ENCODE measurements around the gene POR.

POR gene

DNA sequence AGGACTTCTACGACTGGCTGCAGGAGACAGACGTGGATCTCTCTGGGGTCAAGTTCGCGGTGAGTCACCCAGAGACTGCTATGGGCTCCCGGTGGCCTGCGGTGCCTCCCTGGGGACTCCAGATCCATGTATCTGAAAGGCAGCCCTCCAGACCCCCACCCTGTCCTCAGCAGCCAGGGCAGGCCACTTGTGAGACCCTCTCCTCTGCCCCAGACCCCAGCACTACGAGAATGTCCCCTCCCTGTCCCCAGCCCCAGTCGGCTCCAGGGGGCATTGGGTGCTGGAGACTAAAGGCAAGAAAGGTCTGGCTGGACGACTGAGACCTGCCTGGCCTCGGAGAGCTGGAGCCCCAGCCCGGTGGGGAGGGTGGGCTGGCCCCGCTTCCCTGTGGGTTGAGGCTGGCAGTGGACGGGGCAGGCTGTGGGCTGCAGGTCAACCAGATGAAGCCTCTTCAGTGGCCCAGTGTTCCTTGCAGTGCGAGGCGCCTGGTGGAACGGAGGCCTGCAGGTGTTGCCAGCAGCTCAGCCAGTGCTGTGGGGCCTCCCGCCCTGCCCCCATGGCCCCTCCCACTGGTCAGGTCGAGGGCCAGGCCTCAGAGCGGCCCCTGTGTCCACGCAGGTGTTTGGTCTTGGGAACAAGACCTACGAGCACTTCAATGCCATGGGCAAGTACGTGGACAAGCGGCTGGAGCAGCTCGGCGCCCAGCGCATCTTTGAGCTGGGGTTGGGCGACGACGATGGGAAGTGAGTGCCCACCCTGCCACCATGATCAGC is 65.7 kb downstream of the POR start:
- DNase-seq, result no peak

DNA sequence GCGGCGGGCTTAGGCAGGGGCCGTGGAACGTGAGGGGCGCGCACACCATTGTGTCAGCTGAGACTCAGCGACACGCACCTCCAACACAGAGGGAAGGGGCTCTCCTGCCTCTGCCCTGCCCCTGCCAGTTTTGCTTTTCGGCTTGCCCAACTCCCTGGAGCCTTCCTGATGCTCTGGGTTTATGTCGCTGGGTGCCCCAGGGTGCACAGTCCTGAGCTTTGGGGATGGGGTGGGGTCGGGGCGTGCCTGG is 66.2 kb downstream of the POR start:
- DNase-seq, result no peak

DNA sequence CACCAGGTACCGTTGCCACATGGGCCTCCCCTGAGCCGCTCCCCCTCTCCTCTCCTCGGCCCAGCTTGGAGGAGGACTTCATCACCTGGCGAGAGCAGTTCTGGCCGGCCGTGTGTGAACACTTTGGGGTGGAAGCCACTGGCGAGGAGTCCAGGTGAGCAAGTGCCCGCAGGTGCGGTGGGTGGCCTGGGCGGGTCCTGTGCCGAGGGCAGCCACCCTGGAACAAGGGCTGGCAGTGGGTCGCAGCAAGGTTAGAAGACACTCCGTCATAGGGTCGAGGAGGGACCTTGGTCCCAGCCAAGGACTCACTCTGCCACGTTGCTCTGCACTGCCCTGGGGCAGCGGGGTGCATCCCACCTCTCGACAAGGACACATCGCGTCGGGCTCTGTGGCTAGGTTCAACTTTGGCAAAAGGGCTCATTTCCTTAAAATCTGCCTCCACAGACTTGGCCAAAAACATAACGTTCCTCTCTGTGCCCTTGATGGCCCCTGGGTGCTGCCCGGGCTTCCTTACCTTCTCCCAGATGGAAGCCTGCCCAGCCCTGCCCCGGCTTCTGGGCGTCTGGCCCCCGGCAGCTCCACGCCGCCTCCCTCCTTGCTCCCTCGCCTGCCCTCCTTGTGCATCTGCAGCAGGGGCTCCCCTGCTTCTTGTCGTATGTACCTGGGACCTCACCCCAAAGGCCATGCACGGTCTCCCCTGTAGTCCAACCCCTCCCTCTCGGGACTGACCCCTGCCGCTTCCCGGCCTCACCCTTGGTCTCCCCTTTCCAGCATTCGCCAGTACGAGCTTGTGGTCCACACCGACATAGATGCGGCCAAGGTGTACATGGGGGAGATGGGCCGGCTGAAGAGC is 66.7 kb downstream of the POR start:
- DNase-seq, result no peak

DNA sequence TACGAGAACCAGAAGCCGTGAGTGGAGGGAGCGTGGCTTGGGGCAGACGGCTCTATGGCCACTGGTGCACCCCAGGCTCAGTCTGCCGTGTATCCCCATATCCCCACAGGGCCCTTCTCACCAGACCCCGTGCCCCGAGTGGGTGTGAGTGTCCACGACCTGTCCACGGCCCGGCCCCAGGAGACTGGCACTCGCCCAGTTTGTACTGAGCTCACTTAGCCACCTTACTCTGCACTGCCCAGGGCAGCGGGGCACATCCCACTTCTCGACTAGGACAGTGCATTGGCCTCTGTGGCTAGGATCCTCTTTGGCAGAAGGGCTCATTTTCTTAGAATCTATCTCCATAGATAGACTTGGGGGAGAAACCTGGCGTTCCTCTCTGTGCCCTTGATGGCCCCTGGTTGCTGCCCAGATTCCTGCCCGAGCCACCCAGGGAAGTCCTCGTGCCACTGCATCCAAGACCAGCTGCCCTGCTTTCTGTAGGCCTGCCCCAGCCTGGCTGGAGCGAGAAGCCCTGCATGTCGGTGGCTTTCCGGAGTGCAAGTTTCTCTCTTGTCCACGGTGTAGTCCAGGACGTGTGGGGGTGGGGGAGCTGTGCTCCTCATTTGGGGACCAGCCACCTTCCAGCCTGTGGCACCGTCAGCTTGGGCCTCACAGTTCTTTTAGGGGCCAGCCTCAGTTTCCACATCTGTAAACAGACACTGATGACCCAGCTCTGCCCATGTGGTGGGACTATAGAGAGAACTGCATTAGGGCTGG is 67.5 kb downstream of the POR start:
- DNase-seq, result no peak

DNA sequence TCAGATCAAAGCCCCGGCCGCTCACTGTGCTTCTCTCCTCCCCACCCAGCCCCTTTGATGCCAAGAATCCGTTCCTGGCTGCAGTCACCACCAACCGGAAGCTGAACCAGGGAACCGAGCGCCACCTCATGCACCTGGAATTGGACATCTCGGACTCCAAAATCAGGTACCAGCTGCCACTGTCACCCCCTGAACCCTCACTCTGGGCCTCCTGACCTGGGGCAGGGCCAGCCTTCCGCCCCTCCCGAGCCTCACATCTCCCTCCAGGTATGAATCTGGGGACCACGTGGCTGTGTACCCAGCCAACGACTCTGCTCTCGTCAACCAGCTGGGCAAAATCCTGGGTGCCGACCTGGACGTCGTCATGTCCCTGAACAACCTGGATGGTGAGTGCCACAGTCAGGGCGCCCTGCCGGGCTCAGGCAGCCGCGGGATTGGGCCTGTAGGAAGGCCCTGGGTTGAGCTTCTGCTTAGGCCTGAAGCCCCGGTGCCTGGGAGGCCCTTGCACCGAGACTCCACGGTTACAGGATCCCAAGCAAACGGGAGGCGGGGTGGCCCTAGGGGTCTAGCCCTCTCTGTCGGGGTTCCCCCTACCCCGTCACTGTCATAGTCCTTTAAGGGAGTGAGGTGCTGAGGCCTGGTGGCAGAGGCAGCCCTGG is 68.6 kb downstream of the POR start:
- DNase-seq, result no peak

DNA sequence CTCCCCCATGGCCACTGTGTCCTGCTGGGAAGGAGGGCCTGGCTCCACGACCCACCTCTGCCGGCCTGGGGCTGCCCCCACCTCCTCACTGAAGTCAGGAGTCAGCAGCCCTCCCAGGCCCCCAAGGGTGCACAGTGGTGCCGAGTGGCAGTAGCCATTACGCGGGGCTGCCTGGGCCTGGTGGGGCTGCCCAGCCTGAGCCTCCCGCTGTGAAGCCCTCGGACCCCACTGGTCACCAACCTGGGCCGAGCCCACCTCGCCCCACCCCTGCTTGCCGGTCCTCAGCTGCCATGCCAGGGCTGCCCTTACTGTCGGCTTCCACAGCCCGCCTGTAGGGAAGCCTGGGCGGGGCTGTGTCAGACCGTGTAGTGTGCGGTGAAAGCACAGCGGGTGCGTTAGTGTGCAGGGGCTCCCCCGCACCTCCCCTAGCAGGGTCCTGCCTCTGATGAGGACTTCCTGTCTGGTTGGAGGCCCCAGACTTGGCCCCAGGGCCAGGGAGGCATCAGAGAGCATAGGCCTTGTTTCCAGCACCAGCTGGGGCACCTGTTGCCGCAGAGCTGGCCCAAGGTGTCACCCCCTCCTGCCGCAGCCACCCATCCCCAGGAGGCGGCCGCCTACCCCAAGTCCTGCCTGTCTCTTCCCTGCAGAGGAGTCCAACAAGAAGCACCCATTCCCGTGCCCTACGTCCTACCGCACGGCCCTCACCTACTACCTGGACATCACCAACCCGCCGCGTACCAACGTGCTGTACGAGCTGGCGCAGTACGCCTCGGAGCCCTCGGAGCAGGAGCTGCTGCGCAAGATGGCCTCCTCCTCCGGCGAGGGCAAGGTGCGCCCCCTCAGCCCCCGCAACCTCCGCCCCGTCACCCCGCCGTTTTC is 69.4 kb downstream of the POR start:
- DNase-seq, result no peak

DNA sequence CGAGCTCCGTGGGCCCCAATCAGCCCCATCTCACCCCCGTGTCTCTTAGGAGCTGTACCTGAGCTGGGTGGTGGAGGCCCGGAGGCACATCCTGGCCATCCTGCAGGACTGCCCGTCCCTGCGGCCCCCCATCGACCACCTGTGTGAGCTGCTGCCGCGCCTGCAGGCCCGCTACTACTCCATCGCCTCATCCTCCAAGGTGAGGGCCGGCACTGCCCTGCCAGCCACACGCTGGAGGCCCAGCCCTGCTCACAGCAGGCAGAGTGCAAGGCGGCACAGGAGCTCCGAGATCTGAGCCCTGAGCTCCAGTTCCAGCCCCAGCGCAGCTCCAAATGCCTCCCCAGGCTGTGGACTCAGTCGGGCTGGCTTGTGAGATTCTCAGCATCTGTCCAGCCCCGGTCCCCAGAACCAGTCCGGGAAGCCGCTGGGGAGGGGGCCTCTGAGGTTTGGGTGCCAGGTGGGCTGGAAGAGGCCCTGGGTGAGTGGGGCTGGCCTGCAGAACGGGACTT is 70.1 kb downstream of the POR start:
- DNase-seq, result no peak

DNA sequence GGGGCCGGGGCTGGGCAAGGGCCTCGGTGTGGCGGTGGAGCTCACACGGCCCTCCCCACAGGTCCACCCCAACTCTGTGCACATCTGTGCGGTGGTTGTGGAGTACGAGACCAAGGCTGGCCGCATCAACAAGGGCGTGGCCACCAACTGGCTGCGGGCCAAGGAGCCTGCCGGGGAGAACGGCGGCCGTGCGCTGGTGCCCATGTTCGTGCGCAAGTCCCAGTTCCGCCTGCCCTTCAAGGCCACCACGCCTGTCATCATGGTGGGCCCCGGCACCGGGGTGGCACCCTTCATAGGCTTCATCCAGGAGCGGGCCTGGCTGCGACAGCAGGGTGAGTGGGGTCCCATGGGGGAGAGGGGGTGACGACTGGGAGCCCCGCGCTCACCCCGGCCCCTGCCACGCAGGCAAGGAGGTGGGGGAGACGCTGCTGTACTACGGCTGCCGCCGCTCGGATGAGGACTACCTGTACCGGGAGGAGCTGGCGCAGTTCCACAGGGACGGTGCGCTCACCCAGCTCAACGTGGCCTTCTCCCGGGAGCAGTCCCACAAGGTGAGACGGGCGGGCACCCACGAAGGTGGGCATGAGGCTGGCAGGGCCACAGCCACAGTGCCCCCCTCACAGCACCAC is 70.7 kb downstream of the POR start:
- no peak for DNase-seq

DNA sequence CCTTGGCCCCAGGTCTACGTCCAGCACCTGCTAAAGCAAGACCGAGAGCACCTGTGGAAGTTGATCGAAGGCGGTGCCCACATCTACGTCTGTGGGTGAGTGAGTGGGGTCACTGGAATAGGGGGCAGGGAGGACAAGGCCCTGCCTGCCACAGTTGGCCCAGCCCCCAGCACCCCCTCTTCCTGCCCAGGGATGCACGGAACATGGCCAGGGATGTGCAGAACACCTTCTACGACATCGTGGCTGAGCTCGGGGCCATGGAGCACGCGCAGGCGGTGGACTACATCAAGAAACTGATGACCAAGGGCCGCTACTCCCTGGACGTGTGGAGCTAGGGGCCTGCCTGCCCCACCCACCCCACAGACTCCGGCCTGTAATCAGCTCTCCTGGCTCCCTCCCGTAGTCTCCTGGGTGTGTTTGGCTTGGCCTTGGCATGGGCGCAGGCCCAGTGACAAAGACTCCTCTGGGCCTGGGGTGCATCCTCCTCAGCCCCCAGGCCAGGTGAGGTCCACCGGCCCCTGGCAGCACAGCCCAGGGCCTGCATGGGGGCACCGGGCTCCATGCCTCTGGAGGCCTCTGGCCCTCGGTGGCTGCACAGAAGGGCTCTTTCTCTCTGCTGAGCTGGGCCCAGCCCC is 71.3 kb downstream of the POR start:
- DNase-seq, result no peak

DNA sequence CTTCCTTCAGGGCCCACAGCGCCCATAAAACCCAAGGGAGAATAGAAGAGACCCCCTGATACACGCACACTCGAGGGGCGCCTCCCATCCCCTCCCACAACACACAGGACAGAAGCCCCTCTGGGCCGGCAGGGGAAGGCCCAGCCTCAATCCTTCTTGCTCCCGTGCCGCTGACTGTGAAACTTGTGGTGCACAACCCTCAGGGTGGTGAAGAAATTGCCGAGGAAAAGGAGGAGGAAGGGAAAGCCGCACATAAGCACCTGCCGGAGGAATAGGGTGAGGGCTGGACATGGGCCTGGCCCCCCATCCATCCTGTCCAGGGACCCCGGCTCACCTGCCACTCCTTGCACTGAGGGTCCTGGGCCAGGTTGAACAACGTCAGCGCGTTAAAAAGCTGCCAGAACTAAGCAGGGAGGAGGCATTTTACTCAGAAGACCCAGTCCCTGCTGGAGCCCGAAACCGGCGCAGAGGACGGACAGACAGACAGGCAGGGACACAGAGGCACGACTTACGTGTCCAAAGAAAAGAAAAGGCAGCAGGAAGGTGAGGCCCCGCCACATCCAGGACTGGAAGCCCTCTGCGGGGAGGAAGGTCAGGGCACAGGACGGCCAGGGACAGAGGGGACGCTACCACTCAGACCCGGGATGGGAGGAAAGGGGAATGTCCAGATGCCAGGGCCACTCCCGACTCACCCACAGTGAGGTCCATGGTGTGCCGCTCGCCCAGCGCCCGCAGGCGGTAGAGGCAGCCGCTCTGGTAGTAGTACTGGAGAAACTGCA is 72.3 kb downstream of the POR start:
- no peak for DNase-seq

DNA sequence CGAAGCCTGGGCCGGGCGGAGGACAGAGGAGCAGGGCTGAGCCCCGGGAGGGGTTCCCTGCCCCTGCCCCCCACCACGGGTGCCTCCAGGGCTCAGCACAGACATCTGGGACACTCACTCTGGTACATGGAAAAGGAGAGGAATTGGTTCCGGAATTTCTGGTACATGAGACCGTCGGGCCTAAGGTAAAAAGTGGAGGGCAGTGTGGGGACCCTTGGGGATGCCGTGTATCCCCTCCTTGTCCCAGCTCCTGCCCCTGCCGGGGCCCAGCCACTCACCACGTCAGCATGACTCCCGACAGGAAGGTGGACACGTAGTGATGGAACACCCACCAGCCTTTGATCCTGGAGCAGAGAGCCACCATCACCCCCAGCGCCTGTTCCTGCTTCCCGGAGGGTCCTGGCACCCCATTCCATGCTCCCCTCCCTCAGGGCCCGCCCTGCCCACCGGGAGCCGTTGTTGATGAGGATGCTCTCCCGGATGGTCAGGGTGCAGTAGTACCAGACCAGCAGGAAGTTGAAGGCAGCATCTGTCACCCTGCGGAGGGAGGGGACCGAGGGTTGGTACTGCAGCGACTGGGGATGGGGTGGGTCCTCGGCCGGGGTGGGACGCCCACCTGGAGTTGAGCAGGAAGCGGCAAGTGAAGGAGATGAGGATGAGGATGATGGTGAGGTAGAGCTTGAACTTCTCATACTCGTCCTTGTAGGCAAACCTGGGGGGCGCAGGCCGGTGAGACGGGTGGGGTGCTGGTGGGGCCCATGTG is 73.0 kb downstream of the POR start:
- no peak for DNase-seq

DNA sequence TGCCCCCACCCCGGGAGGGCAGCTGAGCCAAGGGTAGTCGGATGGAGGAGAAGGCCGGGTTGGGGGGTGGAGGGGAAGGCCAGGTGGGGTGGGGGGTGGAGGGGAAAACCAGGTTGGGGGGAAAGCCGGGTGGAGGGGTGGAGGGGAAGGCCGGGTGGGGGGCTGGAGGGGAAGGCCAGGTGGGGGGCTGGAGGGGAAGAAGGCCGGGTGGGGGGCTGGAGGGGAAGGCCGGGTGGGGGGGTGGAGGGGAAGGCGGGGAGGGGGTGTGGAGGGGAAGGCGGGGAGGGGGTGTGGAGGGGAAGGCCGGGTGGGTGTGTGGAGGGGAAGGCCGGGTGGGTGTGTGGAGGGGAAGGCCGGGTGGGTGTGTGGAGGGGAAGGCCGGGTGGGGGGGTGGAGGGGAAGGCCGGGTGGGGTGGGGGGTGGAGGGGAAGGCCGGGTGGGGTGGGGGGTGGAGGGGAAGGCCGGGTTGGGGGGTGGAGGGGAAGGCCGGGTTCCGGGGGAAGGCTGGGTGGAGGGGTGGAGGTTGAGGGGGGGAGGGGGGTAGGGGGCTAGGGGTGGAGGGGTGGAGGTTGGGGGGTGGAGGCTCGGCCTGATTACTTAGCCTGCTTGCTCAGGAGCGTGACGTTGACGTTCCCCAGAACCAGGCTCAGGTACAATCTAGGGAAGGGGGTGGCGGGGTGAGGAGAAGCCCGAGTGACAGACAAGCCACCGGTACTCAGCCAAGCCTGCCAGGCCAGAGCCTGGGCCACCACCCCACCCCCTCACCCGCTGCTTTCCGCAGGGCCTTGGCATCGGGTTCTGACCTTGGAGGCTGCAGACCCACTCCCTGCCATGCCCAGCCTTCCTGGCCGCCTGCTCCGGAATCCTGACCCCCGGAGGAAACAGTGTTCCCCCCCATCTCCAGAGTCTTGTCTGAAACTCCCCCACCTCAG is 73.9 kb downstream of the POR start:
- DNase-seq, result no peak

DNA sequence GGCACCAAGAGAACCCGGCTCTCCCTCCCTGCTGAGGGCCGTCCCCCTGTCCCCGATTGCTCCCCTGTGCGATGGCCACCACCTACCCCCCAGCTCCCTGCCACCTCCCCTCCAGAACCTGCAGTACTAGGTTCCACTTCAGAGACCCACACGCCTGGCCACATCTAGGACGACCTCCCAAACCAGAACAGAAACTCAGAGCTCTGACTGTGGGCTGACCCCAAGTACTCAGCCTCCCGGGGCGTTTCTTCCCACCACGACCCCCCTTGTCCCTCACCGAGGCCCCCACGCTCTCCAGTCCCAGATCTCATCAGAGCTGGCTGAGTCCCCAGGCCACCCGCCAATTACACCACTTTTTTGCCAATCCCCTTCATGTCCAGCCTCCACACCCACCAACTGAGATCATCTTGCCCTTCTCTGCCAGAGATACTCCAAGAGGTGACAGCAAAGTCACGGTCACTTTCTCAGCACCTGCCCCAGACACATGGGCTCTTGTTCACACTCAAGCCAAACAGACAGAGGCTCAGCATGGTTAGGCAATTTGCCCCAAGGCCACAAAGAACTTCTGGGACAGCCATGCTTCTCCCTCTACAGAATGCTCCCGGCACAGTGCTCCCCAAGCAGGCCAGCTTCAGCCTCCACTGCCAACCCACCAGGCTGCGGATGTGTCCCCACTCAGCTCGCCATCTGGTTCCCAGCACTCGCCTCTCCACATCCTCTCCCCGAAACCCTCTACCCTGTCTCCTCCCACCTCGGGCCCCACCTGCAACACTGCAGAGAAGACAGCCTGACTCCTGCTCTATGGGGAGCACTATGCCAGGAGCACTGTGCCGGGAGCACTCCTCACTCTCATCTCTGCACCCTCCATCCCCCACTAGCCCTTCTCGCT is 74.8 kb downstream of the POR start:
- no peak for DNase-seq

DNA sequence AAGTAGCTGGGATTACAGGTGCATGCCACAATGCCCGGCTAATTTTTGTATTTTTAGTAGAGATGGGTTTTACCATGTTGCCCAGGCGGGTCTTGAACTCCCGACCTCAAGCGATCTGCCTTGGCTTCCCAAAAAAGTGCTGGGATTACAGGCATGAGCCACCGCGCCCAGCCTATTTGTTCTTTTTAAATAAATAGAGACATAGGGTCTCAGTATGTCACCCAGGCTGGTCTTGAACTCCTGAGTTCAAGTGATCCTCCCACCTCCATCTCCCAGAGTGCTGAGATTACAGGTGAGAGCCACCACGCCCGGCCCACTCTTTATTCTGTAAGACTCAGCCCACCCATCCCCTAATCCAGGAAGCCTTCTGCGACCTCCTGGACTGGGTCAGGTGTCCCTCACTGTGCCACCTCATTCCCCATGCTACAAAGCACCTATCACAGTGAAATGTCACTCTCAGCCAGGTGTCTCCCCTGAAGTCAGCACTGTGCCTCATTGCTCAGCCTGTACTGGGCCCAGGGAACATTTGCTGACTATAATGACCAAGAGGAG is 76.7 kb downstream of the POR start:
- DNase-seq, result no peak

DNA sequence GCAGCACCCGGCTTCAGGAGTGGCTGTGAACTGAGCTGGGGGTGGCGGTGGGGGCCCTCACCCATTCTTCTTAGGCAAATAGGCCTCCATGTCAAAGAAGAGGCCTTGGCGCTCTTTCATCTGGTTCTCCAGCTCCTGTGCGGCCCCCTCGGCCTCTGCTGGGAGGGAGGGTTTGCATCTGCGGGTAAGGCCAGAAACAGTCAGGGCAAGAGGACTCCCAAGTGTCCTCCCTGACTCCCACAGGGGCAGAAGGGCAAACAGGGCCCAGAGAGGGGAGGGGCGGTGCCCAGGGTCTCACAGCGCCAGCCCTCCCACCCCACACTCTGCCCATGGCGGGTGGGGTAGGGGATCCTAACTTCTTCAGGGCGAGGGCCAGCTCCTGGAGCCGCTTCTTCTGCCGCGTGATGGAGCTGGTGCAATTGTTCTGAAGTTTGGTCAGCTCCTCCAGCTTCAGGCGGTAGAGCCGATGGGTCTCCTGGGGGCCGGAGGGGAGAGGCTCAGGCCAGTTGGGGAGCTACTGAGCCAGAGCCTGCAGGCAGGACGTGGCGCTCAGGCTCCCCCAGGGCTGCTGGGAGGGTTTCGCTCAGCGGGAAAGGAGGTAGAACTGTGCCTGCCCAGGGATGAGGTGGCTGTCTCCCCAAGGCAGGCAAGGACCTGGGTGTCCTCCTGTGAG is 77.3 kb downstream of the POR start:
- DNase-seq, result no peak

DNA sequence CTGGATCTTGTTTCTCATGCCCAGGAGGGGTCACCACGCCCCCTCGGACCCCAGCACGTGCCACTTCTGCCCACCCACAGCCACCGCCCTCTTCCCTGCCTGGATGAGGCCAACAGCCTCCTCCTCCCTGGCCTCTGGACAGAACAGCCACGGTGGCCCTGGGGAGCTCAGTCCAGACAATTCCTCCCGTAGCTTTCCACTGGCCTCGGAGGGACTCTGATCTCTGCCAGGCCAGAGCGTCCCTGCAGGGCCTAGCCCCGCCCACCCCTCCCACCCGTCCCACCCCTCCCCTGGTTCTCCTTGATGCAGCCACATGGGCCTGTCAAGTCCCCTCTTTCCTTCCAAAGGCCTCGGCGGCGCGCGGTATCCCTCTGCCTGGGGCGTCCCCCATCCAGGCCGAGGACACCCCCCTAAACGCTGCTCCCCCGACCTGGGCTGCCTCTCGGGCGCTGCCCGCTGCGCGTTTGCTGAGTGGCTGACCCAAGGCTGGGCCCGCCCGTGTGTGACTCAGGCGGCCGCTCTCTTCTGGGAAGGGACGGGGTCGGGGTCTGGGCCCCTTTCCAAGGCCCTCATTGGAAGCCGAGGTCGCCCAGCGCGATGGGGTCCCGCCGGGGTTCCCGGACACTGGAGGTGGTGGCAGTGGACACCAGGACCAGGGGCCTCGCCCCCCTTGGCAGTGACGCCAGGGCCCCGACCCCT is 78.9 kb downstream of the POR start:
- no peak for DNase-seq
